Stimulated activated CD4-positive, alpha-beta T cell treated with anti-CD3 and anti-CD28 coated beads, Interleukin-15, amount 100 ng/mL, for 48 hours (primary cell): ENCODE results near the gene GRM5.
"Not testable (repeated sequence)": the region's sequence is repeated elsewhere in the genome, so short reads cannot be mapped to it uniquely, and the experiment has no call there.

Experiments
- DNase-seq, 2 donors: peaks; one replicate each; pipeline ENCODE4 v3.0.0-alpha.2; 2020; ENCODE audit warnings: low read depth in 2 of 2

The GRM5 gene

GRCh38 chr11:88838139-88838538 is 227.6 kb downstream of the GRM5 start:
- DNase-seq = not testable (repeated sequence)

- not testable (repeated sequence) for DNase-seq
These were observed 230.1 kb downstream of the GRM5 start for GRCh38 chr11:88835709-88836108.

GRCh38 chr11:88831303-88831890 is 234.4 kb downstream of the GRM5 start:
- no peak for DNase-seq

- DNase-seq = no peak
These were observed 238.6 kb downstream of the GRM5 start for GRCh38 chr11:88827018-88827676.

GRCh38 chr11:88819616-88820015 is 246.2 kb downstream of the GRM5 start:
- no peak for DNase-seq

GRCh38 chr11:88818978-88819377 is 246.8 kb downstream of the GRM5 start:
- no peak for DNase-seq

GRCh38 chr11:88815505-88815904 is 250.3 kb downstream of the GRM5 start:
- DNase-seq = no peak

- DNase-seq = no peak
These were observed 251.7 kb downstream of the GRM5 start for GRCh38 chr11:88814076-88814475.

- no peak for DNase-seq
These were observed 252.4 kb downstream of the GRM5 start for GRCh38 chr11:88813233-88813915.

GRCh38 chr11:88810420-88811097 is 255.2 kb downstream of the GRM5 start:
- DNase-seq = no peak

- no peak for DNase-seq
These were observed 256.7 kb downstream of the GRM5 start for GRCh38 chr11:88809126-88809525.

GRCh38 chr11:88807349-88807748 is 258.4 kb downstream of the GRM5 start:
- DNase-seq = no peak

GRCh38 chr11:88806410-88806809 is 259.4 kb downstream of the GRM5 start:
- DNase-seq = no peak

- DNase-seq = no peak
These were observed 264.2 kb downstream of the GRM5 start for GRCh38 chr11:88801484-88802123.

GRCh38 chr11:88799771-88800500 is 265.8 kb downstream of the GRM5 start:
- DNase-seq = no peak

- DNase-seq = no peak
These were observed 275.6 kb downstream of the GRM5 start for GRCh38 chr11:88790182-88790581.

GRCh38 chr11:88779577-88779976 is 286.2 kb downstream of the GRM5 start:
- DNase-seq = no peak

- no peak for DNase-seq
These were observed 295.2 kb downstream of the GRM5 start for GRCh38 chr11:88770475-88771079.

GRCh38 chr11:88744140-88744539 is 321.6 kb downstream of the GRM5 start:
- DNase-seq = no peak

GRCh38 chr11:88739524-88739923 is 326.3 kb downstream of the GRM5 start:
- DNase-seq = no peak

- no peak for DNase-seq
These were observed 356.2 kb downstream of the GRM5 start for GRCh38 chr11:88709567-88709966.
